ENCODE measurements around the gene TSC22D3.

- TF ChIP-seq CTCF (IDR thresholded peaks at IDR 0.05) (no peak), ZFX (IDR thresholded peaks at IDR 0.05; ENCODE audit: borderline replicate concordance) (no peak)
These were observed 102.2 kb downstream of the TSC22D3 start for GRCh38 chrX:107673431-107673830.
